ENCODE data around the gene SH2D3A.
"Not testable (repeated sequence)": the region's sequence is repeated elsewhere in the genome, so short reads cannot be mapped to it uniquely, and the experiment has no call there.

SH2D3A gene

GRCh38 chr19:6790194-6791128 lies 23.2 kb upstream of the SH2D3A start:
- DNase-seq (ENCODE audit: low spot score) = no peak

- DNase-seq (ENCODE audit: low spot score) = no peak
Measured at GRCh38 chr19:6788896-6789295, 21.7 kb upstream of the SH2D3A start.

- DNase-seq (ENCODE audit: low spot score) = no peak
Measured at GRCh38 chr19:6787393-6787792, 20.2 kb upstream of the SH2D3A start.

GRCh38 chr19:6779206-6779605 lies 12.0 kb upstream of the SH2D3A start:
- no peak for DNase-seq (ENCODE audit: low spot score)

GRCh38 chr19:6778386-6778785 lies 11.2 kb upstream of the SH2D3A start:
- no peak for DNase-seq (ENCODE audit: low spot score)

- no peak for DNase-seq (ENCODE audit: low spot score)
Measured at GRCh38 chr19:6777434-6777833, 10.2 kb upstream of the SH2D3A start.

GRCh38 chr19:6776999-6777398 lies 9.8 kb upstream of the SH2D3A start:
- DNase-seq (ENCODE audit: low spot score) = no peak

- DNase-seq (ENCODE audit: low spot score) = not testable (repeated sequence)
Measured at GRCh38 chr19:6776045-6776444, 8.8 kb upstream of the SH2D3A start.

GRCh38 chr19:6774821-6775707 lies 7.8 kb upstream of the SH2D3A start:
- DNase-seq (ENCODE audit: low spot score) = no peak

- DNase-seq (ENCODE audit: low spot score) = no peak
Measured at GRCh38 chr19:6773323-6773931, 6.2 kb upstream of the SH2D3A start.

- DNase-seq (ENCODE audit: low spot score) = no peak
Measured at GRCh38 chr19:6772866-6773322, 5.7 kb upstream of the SH2D3A start.

GRCh38 chr19:6772028-6772865 lies 5.0 kb upstream of the SH2D3A start, which contains the start of gene VAV1:
TSS of gene VAV1 (plus strand) at chr19:6772708. CDS start at chr19:6772808, 100 bp downstream.
- DNase-seq (ENCODE audit: low spot score) = no peak

- DNase-seq (ENCODE audit: low spot score) = not testable (repeated sequence)
Measured at GRCh38 chr19:6771648-6772027, 4.4 kb upstream of the SH2D3A start.

- DNase-seq (ENCODE audit: low spot score) = no peak
Measured at GRCh38 chr19:6769006-6769619, 1.9 kb upstream of the SH2D3A start.

- no peak for DNase-seq (ENCODE audit: low spot score)
Measured at GRCh38 chr19:6768236-6768785, 1.1 kb upstream of the SH2D3A start.

- no peak for DNase-seq (ENCODE audit: low spot score)
Measured at GRCh38 chr19:6767081-6767356, 216 bp downstream of the SH2D3A start.

- no peak for DNase-seq (ENCODE audit: low spot score)
Measured at GRCh38 chr19:6766357-6767080, 716 bp downstream of the SH2D3A start.

GRCh38 chr19:6765738-6766356 lies 1.4 kb downstream of the SH2D3A start:
- DNase-seq (ENCODE audit: low spot score) = no peak

GRCh38 chr19:6762253-6762797 lies 4.9 kb downstream of the SH2D3A start:
- not testable (repeated sequence) for DNase-seq (ENCODE audit: low spot score)
